Stimulated activated CD8-positive, alpha-beta memory T cell treated with anti-CD3 and anti-CD28 coated beads, Interleukin-4, amount 100 ng/mL, for 24 hours (primary cell): ENCODE measurements around the gene NDUFS1.
"Not testable (repeated sequence)": the region's sequence is repeated elsewhere in the genome, so short reads cannot be mapped to it uniquely, and the experiment has no call there.

Experiments
- DNase-seq: peaks from one replicate; pipeline ENCODE4 v3.0.0-alpha.2; 2020; ENCODE audit warnings: low read depth

The NDUFS1 gene

DNA sequence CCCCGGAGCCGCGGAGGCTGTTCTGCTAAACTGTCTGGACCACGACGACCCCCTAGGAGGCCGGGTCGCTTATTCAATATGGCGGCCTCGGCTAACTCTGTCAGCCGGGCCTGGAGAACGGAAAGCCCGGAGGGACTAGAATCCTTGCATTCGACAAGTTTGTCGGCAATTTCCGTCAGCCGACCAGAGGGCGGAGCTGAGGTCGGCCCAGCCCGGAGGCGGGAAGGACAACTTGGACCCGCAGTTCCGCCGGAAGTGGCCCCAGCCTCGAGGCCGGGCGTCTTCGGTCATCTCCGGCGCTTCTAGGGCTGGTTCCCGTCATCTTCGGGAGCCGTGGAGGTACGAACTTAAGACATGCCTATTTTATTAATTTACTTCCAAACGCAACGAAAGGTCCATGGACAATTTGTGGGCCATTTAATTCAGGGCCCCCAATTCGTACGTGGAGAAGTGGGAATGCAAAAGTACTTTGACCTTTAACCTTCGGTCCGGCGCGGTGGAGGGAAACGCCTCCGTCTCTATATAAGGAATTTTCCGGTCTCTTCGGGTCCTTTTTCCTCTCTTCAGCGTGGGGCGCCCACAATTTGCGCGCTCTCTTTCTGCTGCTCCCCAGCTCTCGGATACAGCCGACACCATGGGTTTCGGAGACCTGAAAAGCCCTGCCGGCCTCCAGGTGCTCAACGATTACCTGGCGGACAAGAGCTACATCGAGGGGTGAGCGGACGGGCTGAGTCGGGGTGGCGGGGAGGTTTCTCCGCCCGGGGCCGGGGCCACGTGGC, at the start of gene NDUFS1, which contains the start of gene EEF1B2:
Gene NDUFS1 (minus strand): TSS at position 99 of the 779 bp plus-strand sequence. CDS start 5,766 bp downstream, outside the sequence.
Gene EEF1B2 (plus strand): TSS at position 550 of the 779 bp plus-strand sequence. CDS start 85 bp downstream, at position 635.
- peak; percentile 96 for DNase-seq

DNA sequence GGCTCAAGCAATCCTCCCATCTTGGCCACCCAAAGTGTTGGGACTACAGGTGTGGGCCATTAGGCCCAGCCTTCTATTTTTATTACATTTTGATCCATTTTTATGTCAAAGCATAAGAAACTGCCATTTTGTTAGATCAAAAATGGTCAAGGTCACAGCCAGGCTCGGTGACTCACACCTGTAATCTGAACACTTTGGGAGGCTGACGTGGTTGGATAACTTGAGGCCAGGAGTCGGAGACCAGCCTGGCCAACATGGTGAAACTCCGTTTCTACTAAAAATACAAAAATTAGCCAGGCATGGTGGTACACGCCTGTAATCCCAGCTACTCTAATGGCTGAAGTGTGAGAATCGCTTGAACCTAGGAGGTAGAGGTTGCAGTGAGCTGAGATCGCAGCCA, 49.7 kb upstream of the NDUFS1 start:
- no peak for DNase-seq

DNA sequence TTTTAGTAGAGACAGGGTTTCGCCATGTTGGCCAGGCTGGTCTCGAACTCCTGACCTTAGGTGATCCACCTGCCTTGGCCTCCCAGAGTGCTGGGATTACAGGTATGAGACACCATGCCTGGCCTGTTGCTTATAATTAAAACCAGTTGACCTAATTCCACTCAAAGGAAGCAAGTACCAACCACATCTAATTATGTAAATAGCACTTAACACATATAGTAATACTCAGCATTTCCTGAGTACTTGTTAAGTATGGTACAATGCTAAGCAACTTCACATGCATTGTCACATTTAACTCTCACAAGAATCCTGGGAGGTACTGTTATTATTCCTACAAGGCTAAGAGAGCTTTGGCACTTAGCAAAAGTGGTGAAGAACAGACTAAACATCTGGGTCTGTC, 48.1 kb upstream of the NDUFS1 start:
- DNase-seq: not testable (repeated sequence)

DNA sequence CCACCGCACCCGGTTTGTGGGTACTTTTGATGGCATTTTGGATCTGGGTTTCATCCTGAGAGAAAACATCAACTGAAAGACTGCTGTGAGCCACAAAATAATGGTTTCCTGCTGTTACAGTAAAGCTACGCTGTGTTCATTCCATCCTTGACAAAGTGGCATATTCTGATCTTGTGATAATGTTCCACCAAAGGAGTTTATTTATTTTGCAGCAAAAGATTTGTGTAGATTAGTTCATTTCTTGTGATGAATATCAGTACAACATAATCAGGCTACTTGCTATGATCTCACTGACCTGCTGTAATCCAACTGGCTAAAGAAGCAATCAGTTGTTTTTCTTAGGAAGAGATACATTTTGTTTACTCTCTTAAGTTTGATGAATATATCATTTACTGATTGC, 45.5 kb upstream of the NDUFS1 start:
- DNase-seq: no peak

- DNase-seq: no peak
Measured at GRCh38 chr2:206203331-206203730, 44.1 kb upstream of the NDUFS1 start.

- no peak for DNase-seq
Measured at GRCh38 chr2:206202446-206202845, 43.2 kb upstream of the NDUFS1 start.

- DNase-seq: no peak
Measured at GRCh38 chr2:206201075-206201848, 42.0 kb upstream of the NDUFS1 start.

GRCh38 chr2:206198677-206199076, 39.4 kb upstream of the NDUFS1 start:
- DNase-seq: no peak

DNA sequence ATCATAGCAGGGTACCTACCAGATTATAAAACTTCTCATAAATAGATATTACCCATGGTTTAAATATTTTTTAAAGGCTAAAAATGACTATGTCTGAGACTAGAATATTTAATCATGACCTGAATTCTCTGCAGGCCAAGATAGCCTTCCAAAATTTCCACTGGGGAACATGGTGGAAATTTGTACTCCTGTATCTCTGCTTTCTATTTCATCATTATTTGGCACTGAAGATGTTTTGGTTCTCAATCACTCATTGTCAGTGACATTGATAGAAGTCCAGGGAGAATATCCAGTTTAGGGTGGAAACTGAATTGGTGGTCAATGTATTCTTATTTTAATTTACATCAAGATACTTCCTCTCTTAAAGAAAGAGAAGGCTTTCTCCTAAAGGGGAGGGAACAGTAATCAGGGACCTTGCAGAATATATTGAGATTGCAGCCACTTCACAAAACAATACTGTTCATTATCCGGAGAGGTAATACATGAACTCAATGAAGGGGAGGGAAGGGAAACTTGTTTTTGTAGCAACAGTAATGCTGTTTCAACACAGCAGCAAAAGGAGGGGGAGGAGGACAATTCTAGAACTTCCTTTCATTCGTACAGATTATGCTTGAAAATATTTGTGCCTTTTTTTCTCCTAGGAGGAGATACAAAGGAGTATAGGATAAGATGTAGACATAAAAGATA, 34.6 kb upstream of the NDUFS1 start:
- no peak for DNase-seq

- DNase-seq: no peak
Measured at GRCh38 chr2:206192157-206192556, 32.9 kb upstream of the NDUFS1 start.

DNA sequence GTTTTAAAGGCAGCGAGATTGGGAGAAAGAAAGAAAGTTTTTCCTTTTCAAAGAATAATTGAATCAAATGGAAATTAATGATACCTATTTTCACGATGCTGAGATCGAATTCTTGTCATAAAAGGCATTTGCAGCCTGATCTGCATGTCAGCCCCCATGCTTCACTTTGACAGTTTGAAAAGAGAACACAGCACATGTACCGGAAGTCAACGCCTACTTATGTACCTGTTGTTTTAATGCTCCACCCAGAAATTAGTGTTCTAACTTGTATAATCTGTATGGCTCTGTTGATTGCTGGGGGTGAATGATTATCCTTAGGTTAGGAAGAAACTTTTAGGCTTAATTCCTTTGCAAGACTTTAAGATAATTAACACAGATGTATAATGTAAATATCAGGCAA, 31.4 kb upstream of the NDUFS1 start:
- DNase-seq: no peak

DNA sequence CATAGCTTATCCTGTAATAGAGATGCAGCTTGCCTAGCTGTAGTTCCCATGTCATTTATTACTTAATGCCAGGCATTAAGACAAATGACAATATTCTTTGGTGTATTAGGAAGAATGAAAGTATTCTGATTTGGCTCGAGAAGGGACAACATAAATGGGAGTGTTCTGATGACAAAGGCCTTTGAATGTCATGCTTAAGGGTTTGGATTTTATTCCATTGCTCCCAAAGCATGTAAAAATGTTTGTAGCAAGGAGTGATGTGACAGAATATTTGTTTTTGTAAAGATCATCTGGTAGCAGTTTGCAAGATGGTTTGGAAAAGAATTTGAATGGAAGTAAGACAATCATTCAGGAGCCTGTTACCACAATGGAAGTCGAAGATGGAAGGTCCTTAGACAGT, 30.9 kb upstream of the NDUFS1 start:
- no peak for DNase-seq

DNA sequence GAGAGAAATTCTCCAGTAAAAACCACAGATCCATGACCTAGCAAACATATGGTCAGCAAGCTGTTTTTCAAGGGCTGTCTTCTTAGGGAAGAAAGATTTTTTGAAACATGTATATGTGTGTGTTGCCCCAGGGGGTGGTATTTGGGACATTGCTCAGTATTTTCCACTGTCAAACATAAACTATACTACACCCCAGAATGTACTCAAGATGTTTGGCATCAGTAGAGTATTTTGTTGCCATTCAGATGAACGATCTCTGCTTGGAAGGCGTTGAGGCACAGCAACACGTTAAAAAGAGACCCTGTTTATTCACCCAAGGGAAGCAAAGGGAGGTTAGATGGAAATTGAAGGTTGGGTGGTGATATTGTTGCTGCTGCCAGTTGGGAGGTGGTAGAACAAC, 30.4 kb upstream of the NDUFS1 start:
- DNase-seq: no peak

DNA sequence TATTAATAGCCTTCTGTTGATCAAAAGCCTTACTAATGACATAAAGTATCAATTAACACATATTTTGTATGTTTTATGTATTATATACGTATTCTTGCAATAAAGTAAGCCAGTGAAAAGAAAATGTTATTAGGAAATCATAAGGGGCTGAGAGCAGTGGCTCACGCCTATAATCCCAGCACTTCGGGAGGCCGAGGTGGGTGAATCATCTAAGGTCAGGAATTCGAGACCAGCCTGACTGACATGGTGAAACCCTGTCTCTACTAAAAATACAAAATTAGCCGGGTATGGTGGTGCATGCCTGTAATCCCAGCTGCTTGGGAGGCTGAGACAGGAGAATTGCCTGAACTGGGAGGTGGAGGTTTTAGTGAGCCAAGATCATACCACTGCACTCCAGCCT, 22.3 kb upstream of the NDUFS1 start:
- not testable (repeated sequence) for DNase-seq

GRCh38 chr2:206176901-206177300, 17.7 kb upstream of the NDUFS1 start:
- no peak for DNase-seq

GRCh38 chr2:206176121-206176520, 16.9 kb upstream of the NDUFS1 start:
- no peak for DNase-seq

DNA sequence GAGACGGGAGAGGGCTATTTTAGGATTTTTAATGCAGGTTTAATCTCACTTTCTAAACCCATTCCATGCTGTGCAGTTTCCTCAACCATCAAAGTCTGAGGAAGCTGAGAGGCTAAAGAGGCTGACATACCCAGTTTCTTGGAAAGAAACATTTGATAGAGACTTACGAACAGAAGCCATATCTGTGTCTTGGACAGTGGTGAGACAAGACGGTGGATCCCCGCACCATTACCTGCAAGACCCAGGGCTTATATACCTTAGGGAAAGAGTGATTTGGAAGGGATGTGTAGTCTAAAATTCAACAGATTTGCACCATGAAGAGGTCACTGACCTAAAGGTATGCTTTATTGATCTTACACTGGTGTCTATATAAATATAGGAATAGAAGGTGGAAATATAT, 13.9 kb upstream of the NDUFS1 start:
- DNase-seq: no peak

DNA sequence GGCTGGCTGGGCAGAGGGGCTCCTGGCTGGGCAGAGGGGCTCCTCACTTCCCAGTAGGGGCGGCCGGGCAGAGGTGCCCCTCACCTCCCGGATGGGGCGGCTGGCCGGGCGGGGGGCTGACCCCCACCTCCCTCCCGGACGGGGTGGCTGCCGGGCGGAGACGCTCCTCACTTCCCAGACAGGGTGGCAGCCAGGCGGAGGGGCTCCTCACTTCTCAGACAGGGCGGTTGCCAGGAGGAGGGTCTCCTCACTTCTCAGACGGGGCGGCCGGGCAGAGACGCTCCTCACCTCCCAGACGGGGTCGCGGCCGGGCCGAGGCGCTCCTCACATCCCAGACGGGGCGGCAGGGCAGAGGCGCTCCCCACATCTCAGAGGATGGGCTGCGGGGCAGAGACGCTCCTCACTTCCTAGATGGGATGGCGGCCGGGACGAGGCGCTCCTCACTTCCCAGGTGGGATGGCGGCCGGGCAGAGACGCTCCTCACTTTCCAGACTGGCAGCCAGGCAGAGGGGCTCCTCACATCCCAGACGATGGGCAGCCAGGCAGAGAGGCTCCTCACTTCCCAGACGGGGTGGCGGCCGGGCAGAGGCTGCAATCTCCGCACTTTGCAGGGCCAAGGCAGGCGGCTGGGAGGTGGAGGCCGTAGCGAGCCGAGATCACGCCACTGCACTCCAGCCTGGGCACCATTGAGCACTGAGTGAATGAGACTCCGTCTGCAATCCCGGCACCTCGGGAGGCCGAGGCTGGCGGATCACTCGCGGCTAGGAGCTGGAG, 12.6 kb upstream of the NDUFS1 start:
- DNase-seq: not testable (repeated sequence)

- not testable (repeated sequence) for DNase-seq
Measured at GRCh38 chr2:206168230-206168629, 9.0 kb upstream of the NDUFS1 start.

DNA sequence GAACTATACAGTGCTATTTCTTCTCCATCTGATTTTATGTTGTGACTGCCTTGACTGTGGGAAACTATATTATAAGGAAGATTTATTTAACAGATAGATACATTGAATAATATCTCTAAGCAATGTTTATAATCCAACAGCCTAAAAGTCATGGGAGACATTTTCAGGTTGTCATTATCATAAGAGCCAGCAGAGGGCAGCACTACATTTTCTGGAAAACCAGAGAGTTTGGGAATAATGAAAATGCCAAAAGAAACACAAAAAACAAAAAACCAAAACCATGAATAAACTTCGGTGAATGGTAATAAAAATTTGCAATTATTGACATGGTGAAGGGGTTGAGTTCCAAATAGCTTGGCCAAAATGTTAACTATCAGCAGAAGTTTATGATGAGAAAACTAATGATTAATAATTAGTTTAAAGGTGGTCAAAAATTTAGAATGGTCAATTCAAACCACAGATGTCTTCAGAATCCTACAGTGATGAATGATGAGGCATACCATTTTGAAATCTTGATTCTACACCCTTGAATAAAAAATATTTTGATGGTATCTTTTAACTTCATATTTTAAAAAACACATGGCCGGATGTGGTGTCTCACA, 5.1 kb upstream of the NDUFS1 start:
- DNase-seq: no peak

GRCh38 chr2:206163251-206163880, 4.1 kb upstream of the NDUFS1 start:
- no peak for DNase-seq
